Mammary epithelial cell (primary cell): ENCODE data around the gene CYP4F22.

Experiments
- EZH2 ChIP-seq: IDR thresholded peaks from 2 replicates; pipeline ENCODE4 v1.6.1; 2012; ENCODE audit warnings: low read length, inconsistent platforms, borderline replicate concordance
- TF ChIP-seq, protein P1 (sequence below), 2 donors: IDR thresholded peaks in 1 of 2; conservative IDR thresholded peaks in 1 of 2; 2 replicates each; pipeline ENCODE4 v1.5.1; 2011 to 2012; ENCODE audit warnings: inconsistent platforms in 2 of 2, low read length in 2 of 2, mild to moderate bottlenecking in 2 of 2, control low read depth in 1 of 2, low read depth in 1 of 2; ENCODE audit not compliant: insufficient read depth in 1 of 2; ENCODE audit errors: extremely low read depth in 1 of 2

- TF ChIP-seq, protein P1, sequence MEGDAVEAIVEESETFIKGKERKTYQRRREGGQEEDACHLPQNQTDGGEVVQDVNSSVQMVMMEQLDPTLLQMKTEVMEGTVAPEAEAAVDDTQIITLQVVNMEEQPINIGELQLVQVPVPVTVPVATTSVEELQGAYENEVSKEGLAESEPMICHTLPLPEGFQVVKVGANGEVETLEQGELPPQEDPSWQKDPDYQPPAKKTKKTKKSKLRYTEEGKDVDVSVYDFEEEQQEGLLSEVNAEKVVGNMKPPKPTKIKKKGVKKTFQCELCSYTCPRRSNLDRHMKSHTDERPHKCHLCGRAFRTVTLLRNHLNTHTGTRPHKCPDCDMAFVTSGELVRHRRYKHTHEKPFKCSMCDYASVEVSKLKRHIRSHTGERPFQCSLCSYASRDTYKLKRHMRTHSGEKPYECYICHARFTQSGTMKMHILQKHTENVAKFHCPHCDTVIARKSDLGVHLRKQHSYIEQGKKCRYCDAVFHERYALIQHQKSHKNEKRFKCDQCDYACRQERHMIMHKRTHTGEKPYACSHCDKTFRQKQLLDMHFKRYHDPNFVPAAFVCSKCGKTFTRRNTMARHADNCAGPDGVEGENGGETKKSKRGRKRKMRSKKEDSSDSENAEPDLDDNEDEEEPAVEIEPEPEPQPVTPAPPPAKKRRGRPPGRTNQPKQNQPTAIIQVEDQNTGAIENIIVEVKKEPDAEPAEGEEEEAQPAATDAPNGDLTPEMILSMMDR (conservative IDR thresholded peaks at IDR 0.05 in 1 of 2, IDR thresholded peaks at IDR 0.05 in 1 of 2; ENCODE audit: extremely low read depth in 1 of 2, insufficient read depth in 1 of 2, low read depth in 1 of 2, low read length in 2 of 2), result no peak
- no peak for TF ChIP-seq EZH2
Measured at GRCh38 chr19:15584095-15584494, 75.8 kb downstream of the CYP4F22 start.
